CD8-positive, alpha-beta memory T cell (primary cell): ENCODE measurements around the gene ADGRF1. TPM values are rescaled to one million over a fixed set of nuclear protein-coding genes. Genes with fewer than 3 reads are reported as not detected.
"Not testable (repeated sequence)": the region's sequence is repeated elsewhere in the genome, so short reads cannot be mapped to it uniquely, and the experiment has no call there.

Source experiments
- CTCF ChIA-PET: fragments of 350-600 bp; sonication (Branson Sonifier 250); formaldehyde crosslinking; loops from one replicate; lab custom pipeline; 2021; ENCODE audit warnings: antibody characterized with exemption; lab: Charles Lee
- POLR2A ChIA-PET: fragments of 350-600 bp; sonication (Branson Sonifier 250); formaldehyde crosslinking; loops from one replicate; lab custom pipeline; 2021; ENCODE audit warnings: antibody characterized with exemption; lab: Charles Lee
- DNase-seq, 5 donors: peaks; one replicate each; pipeline versions ENCODE4 v3.0.0 to v3.0.0-alpha.2; 2020 to 2022; ENCODE audit warnings: mixed read lengths in 1 of 5
- H3K27ac ChIP-seq: one replicate; pipeline ENCODE4 v1.7.0; 2013; ENCODE audit warnings: low read depth, mild to moderate bottlenecking, low read length, moderate library complexity
- H3K27me3 ChIP-seq: 2 replicates; pipeline ENCODE4 v1.7.0; 2013; ENCODE audit warnings: low read length, mild to moderate bottlenecking; ENCODE audit not compliant: insufficient read depth, poor library complexity, severe bottlenecking
- H3K36me3 ChIP-seq: 2 replicates; pipeline ENCODE4 v1.7.0; 2013; ENCODE audit warnings: mild to moderate bottlenecking, low read length, moderate library complexity; ENCODE audit not compliant: insufficient read depth
- H3K4me1 ChIP-seq: 2 replicates; pipeline ENCODE4 v1.7.0; 2013; ENCODE audit warnings: mild to moderate bottlenecking, low read length, moderate library complexity; ENCODE audit not compliant: insufficient read depth
- H3K4me3 ChIP-seq: 2 replicates; pipeline ENCODE4 v1.7.0; 2013; ENCODE audit warnings: mild to moderate bottlenecking, low read length
- H3K9me3 ChIP-seq: 2 replicates; pipeline ENCODE4 v1.7.0; 2013; ENCODE audit warnings: mild to moderate bottlenecking, low read length
- H3K27ac Mint-ChIP-seq, 8 donors: one replicate each; pipeline ENCODE4 v1.8.0; 2020 to 2021; ENCODE audit warnings: mixed read lengths in 8 of 8, mild to moderate bottlenecking in 6 of 8, inconsistent platforms in 3 of 8, moderate library complexity in 3 of 8
- H3K27me3 Mint-ChIP-seq, 2 donors: one replicate each; pipeline ENCODE4 v1.8.0; 2020 to 2021; ENCODE audit warnings: mixed read lengths in 2 of 2, mild to moderate bottlenecking in 1 of 2, moderate library complexity in 1 of 2
- H3K36me3 Mint-ChIP-seq, 3 donors: one replicate each; pipeline ENCODE4 v1.8.0; 2020 to 2021; ENCODE audit warnings: mixed read lengths in 3 of 3, inconsistent platforms in 1 of 3, mild to moderate bottlenecking in 1 of 3
- H3K4me1 Mint-ChIP-seq, 3 donors: one replicate each; pipeline ENCODE4 v1.8.0; 2020 to 2021; ENCODE audit warnings: mixed read lengths in 3 of 3, inconsistent platforms in 1 of 3, mild to moderate bottlenecking in 1 of 3
- H3K4me3 Mint-ChIP-seq, 7 donors: one replicate each; pipeline ENCODE4 v1.8.0; 2020 to 2021; ENCODE audit warnings: mixed read lengths in 7 of 7, mild to moderate bottlenecking in 6 of 7, moderate library complexity in 4 of 7, inconsistent platforms in 2 of 7
- H3K9me3 Mint-ChIP-seq, 5 donors: one replicate each; pipeline ENCODE4 v1.8.0; 2020 to 2022; ENCODE audit warnings: mixed read lengths in 5 of 5, mild to moderate bottlenecking in 3 of 5, moderate library complexity in 2 of 5, inconsistent platforms in 1 of 5
- polyA plus RNA-seq: library from polyadenylated mRNA; unstranded; fragments of 300-500 nt; fragmentation: Illumina TruSeq; gene quantifications from one replicate; pipeline ENCODE4 v1.2.3, GENCODE V29; 2021
- total RNA-seq, 2 experiments: library from RNA; stranded (reverse); gene quantifications; one replicate each; pipeline ENCODE4 v1.2.3, GENCODE V29; 2021

ADGRF1 gene
- total and polyA plus RNA-seq, 3 experiments from 2014 or later: not detected

DNA sequence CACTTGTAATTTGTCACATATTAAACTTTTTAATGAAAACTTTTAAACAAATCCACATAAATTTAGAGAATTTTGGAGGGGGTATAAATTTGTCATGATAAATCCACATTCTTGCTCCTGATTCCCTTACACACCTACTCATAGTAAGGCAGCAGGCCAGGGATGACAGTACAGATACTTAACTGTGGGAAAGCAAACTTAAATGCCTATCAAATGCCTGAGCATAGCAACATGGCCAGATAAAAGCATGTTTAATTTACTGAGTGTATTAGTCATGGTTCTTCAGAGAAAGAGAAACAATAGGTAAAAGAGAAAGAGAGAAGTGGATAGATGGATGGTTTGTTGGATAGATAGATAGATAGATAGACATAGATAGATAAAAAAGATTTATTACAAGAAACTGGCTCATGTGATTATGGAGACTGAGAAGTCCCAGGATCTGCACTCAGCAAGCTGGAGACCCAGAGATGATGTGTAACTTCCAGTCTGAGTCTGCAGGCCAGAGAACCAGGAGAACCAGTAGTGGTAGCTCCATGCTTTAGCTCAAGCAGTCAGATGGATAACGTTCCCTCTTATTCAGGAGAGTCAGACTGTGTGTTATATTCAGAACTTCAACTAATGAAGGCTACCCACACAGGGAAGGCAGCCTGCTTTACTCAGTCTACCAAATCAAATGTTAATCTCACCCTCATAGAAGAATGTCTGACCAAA lies 15.9 kb upstream of the ADGRF1 start:
- Histone ChIP-seq H3K4me3 (no peak overlapping the region), H3K4me1 (no peaks in the 10 kb centered on the region), H3K9me3 (no peaks in the 10 kb centered on the region), H3K36me3 (no peaks in the 10 kb centered on the region), H3K27ac (no peak overlapping the region), H3K27me3 (no peaks in the 10 kb centered on the region)
- H3K27me3 Mint-ChIP-seq: peaks cover 0 to 6% of the 10 kb centered on the region in 2 donors
- no peaks in the 10 kb centered on the region for H3K4me1 Mint-ChIP-seq
- no peak for DNase-seq
- CTCF ChIA-PET: no interaction called here
- H3K27ac Mint-ChIP-seq: no peak overlapping the region
- no peak overlapping the region for H3K4me3 Mint-ChIP-seq
- no peaks in the 10 kb centered on the region for H3K36me3 Mint-ChIP-seq
- peaks cover 0 to 7% (median 2%) of the 10 kb centered on the region in 5 donors for H3K9me3 Mint-ChIP-seq
- POLR2A ChIA-PET: no interaction called here

GRCh38 chr6:47056832-47057231 lies 14.7 kb upstream of the ADGRF1 start:
- H3K36me3 Mint-ChIP-seq: no peaks in the 10 kb centered on the region
- H3K4me1 Mint-ChIP-seq: no peaks in the 10 kb centered on the region
- no peak overlapping the region for H3K27ac Mint-ChIP-seq
- Histone ChIP-seq H3K27ac (no peak overlapping the region), H3K4me1 (no peaks in the 10 kb centered on the region), H3K36me3 (no peaks in the 10 kb centered on the region), H3K27me3 (no peaks in the 10 kb centered on the region), H3K4me3 (no peak overlapping the region), H3K9me3 (no peaks in the 10 kb centered on the region)
- no peak for DNase-seq
- peaks cover 0 to 5% of the 10 kb centered on the region in 2 donors for H3K27me3 Mint-ChIP-seq
- H3K9me3 Mint-ChIP-seq: peaks cover 0 to 7% (median 0%) of the 10 kb centered on the region in 5 donors
- ChIA-PET CTCF (no interaction called here), POLR2A (no interaction called here)
- no peak overlapping the region for H3K4me3 Mint-ChIP-seq

DNA sequence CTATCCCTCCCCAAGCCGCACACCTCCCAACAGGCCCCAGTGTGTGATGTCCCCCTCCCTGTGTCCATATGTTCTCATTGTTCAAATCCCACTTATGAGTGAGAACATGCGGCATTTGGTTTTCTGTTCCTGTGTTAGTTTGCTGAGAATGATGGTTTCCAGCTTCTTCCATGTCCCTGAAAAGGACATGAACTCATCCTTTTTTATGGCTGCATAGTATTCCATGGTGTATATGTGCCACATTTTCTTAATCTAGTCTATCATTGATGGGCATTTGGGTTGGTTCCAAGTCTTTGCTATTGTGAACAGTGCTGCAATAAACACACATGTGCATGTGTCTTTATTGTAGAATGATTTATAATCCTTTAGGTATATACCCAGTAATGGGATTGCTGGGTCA lies 12.2 kb upstream of the ADGRF1 start:
- H3K9me3 Mint-ChIP-seq, H3K4me3 ChIP-seq, H3K36me3 ChIP-seq, H3K4me3 Mint-ChIP-seq, H3K4me1 ChIP-seq, CTCF ChIA-PET, H3K27me3 ChIP-seq, H3K27ac ChIP-seq, H3K27me3 Mint-ChIP-seq, H3K9me3 ChIP-seq, H3K4me1 Mint-ChIP-seq, POLR2A ChIA-PET, DNase-seq, H3K36me3 Mint-ChIP-seq, H3K27ac Mint-ChIP-seq: not testable (repeated sequence)

- H3K27me3 Mint-ChIP-seq: peaks cover 1 to 3% of the 10 kb centered on the region in 2 donors
- CTCF ChIA-PET: no interaction called here
- POLR2A ChIA-PET: no interaction called here
- H3K4me1 Mint-ChIP-seq: peaks cover 0 to 4% (median 2%) of the 10 kb centered on the region in 3 donors
- DNase-seq: no peak
- no peak overlapping the region for H3K27ac ChIP-seq
- H3K4me3 ChIP-seq: no peak overlapping the region
- no peaks in the 10 kb centered on the region for H3K9me3 ChIP-seq
- H3K36me3 Mint-ChIP-seq: no peaks in the 10 kb centered on the region
- no peaks in the 10 kb centered on the region for H3K27me3 ChIP-seq
- peaks cover 0 to 4% (median 2%) of the 10 kb centered on the region in 5 donors for H3K9me3 Mint-ChIP-seq
- no peaks in the 10 kb centered on the region for H3K36me3 ChIP-seq
- H3K27ac Mint-ChIP-seq: no peak overlapping the region
- H3K4me3 Mint-ChIP-seq: no peak overlapping the region
- no peaks in the 10 kb centered on the region for H3K4me1 ChIP-seq
Measured at GRCh38 chr6:47048638-47049037, 6.5 kb upstream of the ADGRF1 start.

GRCh38 chr6:47047479-47048407 lies 5.6 kb upstream of the ADGRF1 start:
- H3K27ac Mint-ChIP-seq: no peak overlapping the region
- no peaks in the 10 kb centered on the region for H3K9me3 ChIP-seq
- no peak overlapping the region for H3K4me3 Mint-ChIP-seq
- no peaks in the 10 kb centered on the region for H3K36me3 ChIP-seq
- ChIA-PET POLR2A (no interaction called here), CTCF (interaction anchor here (1.1 kb wide), 1 partner anchor 17 kb away, joined by 3 read pairs; no protein-coding TSS in a partner anchor)
- H3K9me3 Mint-ChIP-seq: peaks cover 0 to 4% (median 2%) of the 10 kb centered on the region in 5 donors
- H3K4me3 ChIP-seq: no peak overlapping the region
- DNase-seq: peak in 1 of 5 donors; percentile 7
- no peaks in the 10 kb centered on the region for H3K27me3 ChIP-seq
- H3K36me3 Mint-ChIP-seq: no peaks in the 10 kb centered on the region
- no peaks in the 10 kb centered on the region for H3K4me1 ChIP-seq
- peaks cover 1 to 3% of the 10 kb centered on the region in 2 donors for H3K27me3 Mint-ChIP-seq
- no peak overlapping the region for H3K27ac ChIP-seq
- peaks cover 0 to 4% (median 2%) of the 10 kb centered on the region in 3 donors for H3K4me1 Mint-ChIP-seq

DNA sequence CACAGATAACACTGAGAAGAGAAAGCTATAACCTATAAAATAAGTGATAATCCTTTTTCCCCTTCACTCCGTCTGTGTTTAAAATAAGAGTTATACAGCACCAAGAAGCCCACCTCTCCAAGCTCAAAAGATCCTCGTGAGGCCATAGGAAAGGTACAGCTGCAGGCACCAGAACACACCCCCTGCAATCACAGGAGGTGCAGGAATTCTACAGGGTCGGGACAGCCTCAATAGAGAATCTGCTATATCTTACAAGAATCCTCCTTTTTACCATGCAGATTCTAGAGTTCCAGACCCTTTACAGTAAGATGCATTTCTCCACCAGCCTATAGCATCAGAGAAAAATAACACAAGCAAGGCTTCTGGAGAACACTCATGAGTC lies 5.0 kb upstream of the ADGRF1 start:
- POLR2A ChIA-PET: no interaction called here

DNA sequence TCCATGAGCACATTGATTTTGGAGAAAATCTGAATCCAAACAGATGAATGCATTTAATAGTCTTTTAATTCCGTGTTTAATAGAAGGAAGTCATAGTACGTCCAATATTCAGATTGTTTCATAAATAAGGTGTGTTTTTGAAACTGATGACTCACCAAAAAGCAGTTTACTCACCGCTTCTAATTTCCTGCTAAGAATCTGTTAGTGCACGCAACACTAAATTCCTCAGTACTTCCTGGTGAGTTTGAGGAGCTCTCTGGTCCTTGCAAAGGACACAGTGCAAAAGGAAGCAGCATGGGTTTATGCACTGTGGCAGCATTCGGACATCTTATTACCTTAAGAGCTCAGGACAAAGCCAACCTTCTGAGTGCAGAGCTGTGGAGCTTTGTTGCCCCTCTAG lies 2.3 kb upstream of the ADGRF1 start:
- Mint-ChIP-seq H3K36me3 (no peaks in the 10 kb centered on the region), H3K27ac (no peak overlapping the region), H3K9me3 (peaks cover 0 to under 1% (median 0%) of the 10 kb centered on the region in 5 donors), H3K4me1 (peaks cover 0 to 4% (median 2%) of the 10 kb centered on the region in 3 donors), H3K27me3 (peaks cover 1 to 7% of the 10 kb centered on the region in 2 donors), H3K4me3 (no peak overlapping the region)
- no peaks in the 10 kb centered on the region for H3K36me3 ChIP-seq
- DNase-seq: no peak
- H3K9me3 ChIP-seq: no peaks in the 10 kb centered on the region
- ChIA-PET CTCF (no interaction called here), POLR2A (no interaction called here)
- H3K27ac ChIP-seq: no peak overlapping the region
- H3K4me3 ChIP-seq: no peak overlapping the region
- H3K4me1 ChIP-seq: no peaks in the 10 kb centered on the region
- no peaks in the 10 kb centered on the region for H3K27me3 ChIP-seq

More for the DNA sequence above, 5.0 kb upstream of the ADGRF1 start:
- Mint-ChIP-seq H3K4me3 (no peak overlapping the region), H3K9me3 (peaks cover 0 to 3% (median 2%) of the 10 kb centered on the region in 5 donors), H3K27me3 (peaks cover 1 to 3% of the 10 kb centered on the region in 2 donors), H3K36me3 (no peaks in the 10 kb centered on the region), H3K4me1 (peaks cover 0 to 4% (median 2%) of the 10 kb centered on the region in 3 donors), H3K27ac (no peak overlapping the region)
- Histone ChIP-seq H3K4me1 (no peaks in the 10 kb centered on the region), H3K36me3 (no peaks in the 10 kb centered on the region), H3K4me3 (no peak overlapping the region), H3K27me3 (no peaks in the 10 kb centered on the region), H3K9me3 (no peaks in the 10 kb centered on the region), H3K27ac (no peak overlapping the region)
- no peak for DNase-seq
- CTCF ChIA-PET: interaction anchor here (1.1 kb wide), 1 partner anchor 16 kb away, joined by 3 read pairs; no protein-coding TSS in a partner anchor

DNA sequence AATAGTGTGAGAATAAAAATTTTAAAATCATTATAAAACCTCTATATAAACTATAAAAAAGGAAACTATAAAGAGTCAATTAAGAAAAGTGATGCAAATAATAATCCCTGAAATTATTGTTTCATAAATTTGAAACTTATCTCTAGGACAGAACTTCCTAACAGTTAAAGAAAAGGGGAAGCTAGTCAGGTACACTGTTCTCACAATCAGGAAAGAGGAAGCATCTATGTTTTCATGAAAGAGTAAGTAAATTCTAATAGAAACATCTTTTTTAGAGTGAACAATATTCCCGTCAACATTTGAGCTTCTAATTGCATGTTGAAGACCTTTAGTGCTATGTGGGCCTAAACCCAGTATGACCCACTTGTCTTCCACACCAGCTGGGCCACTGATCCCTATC lies 1.2 kb upstream of the ADGRF1 start:
- Histone ChIP-seq H3K27me3 (no peaks in the 10 kb centered on the region), H3K36me3 (no peaks in the 10 kb centered on the region), H3K4me3 (no peak overlapping the region), H3K9me3 (no peaks in the 10 kb centered on the region), H3K27ac (no peak overlapping the region), H3K4me1 (no peaks in the 10 kb centered on the region)
- CTCF ChIA-PET: interaction anchor here (1.0 kb wide), 1 partner anchor 18 kb away, joined by 3 read pairs; no protein-coding TSS in a partner anchor
- no peaks in the 10 kb centered on the region for H3K36me3 Mint-ChIP-seq
- H3K27ac Mint-ChIP-seq: no peak overlapping the region
- H3K4me3 Mint-ChIP-seq: no peak overlapping the region
- no peaks in the 10 kb centered on the region for H3K9me3 Mint-ChIP-seq
- no peak for DNase-seq
- H3K27me3 Mint-ChIP-seq: peaks cover 0 to 10% of the 10 kb centered on the region in 2 donors
- H3K4me1 Mint-ChIP-seq: peaks cover 0 to 4% (median 2%) of the 10 kb centered on the region in 3 donors
- POLR2A ChIA-PET: no interaction called here
